GM11168 (cell line): ENCODE measurements around the gene SV2C.
"Not testable (repeated sequence)": the region's sequence is repeated elsewhere in the genome, so short reads cannot be mapped to it uniquely, and the experiment has no call there.

ENCODE experiments used
- in situ Hi-C: fragments of 300-500 bp; cut with MboI; formaldehyde crosslinking; loops from one replicate; pipeline ENCODE4 v1.12.0; 2022; ENCODE audit warnings: low sequenced_read_pairs; ENCODE audit not compliant: unreplicated experiment

Gene SV2C

DNA sequence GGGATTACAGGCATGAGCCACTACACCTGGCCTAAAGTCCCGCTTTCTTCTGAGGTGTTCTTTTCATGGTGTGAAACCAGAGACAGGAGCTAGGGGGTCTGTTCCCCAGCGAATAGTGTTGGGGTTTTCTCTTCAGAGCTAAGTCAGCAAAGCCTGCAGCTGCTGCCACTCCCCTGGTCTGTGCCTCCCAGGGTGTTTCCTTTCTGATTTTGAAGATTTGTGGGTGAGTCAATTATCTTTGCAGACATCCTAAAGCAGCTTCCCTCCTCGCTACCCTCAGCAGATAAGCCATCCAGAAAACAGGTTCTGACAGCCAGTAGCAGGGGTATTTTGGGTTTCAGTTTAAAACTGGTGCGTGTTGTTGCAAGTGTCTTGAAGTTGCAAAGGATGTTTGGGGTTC lies 247.9 kb downstream of the SV2C start:
- in situ Hi-C loops = no loop called here

DNA sequence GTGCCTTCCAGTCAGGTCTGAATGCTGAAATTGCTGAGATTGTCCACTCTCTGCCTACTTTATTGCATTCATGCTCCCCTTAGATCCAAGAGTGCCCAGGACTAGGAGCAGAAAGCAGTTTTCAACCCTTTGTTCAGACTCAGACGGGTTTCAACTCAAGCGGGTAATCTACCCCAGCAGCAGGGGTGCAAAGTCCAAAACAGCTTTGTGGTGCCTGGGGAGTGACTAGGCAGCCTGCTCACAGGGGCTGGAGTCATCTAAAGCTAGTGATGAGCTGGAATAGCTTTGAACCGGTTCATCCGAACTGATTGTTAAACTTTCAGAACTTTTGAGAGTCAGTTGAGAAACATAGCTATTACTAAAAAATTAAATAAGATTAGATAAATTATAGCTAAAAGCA lies 248.9 kb downstream of the SV2C start:
- in situ Hi-C loops = no loop called here

DNA sequence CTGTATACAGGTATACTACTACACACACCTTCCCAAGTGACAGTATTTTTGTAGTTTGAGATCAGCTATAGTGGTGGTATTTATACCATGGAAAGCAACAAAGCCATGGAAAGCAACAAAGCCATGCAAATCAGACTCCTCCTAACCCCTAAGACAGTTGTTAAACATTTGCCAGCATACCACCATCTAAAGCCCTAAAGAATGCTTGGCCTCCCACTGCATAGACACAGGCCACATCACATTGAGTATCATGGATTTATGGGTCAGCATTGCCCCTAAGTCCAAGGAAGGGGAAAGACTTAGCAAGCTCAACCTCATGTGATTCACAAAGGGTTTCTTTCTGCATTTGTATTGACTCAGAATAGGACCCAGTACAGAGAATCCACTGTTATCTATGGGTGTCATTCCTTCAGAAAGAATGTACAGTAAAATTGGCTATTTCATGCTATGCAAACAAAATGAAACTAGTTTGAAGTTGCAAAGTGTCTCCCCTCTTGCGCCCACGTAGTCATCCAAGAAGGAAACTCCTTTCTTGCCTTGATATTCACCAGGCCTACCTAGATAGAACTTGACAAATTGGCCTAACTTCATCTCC lies 249.5 kb downstream of the SV2C start:
- in situ Hi-C loops = no loop called here

DNA sequence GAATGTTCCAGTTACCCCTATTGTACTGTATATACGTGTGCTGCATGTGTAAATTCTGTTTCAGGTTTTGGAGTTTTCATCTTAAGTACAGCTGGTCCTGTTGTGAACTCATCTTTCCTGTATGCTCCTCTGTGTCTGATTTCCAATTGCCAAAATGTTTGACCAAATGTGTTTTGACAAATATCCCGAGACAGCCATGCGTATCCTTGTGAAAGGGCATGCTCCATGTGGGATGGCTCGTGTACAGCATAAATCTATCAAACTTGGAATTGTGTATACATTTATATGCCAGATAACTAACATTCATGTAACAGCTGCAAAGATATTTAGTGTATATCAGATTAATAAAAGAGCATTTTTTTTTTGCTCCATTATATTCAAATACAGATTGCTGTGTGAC lies 250.4 kb downstream of the SV2C start:
- in situ Hi-C loops = no loop called here

DNA sequence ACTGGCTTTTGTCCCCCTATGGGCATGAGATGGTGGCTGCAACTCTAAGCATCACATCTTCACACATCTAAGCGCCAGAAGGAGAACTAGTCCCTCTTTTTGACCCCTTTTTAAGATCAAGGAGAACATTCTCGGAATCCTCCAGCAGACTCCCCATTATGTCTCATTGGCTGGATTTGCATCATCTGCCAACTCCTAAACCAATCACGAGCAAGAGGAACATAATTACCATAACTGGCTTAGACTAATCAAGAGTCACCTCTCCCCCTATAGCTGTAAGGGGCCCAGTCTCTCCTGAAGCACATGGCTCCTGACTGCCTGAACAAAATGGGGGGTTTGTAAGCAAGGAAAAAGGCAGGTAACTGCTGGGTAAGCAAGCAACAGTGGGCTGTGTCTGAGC lies 251.4 kb downstream of the SV2C start:
- in situ Hi-C loops = no loop called here

DNA sequence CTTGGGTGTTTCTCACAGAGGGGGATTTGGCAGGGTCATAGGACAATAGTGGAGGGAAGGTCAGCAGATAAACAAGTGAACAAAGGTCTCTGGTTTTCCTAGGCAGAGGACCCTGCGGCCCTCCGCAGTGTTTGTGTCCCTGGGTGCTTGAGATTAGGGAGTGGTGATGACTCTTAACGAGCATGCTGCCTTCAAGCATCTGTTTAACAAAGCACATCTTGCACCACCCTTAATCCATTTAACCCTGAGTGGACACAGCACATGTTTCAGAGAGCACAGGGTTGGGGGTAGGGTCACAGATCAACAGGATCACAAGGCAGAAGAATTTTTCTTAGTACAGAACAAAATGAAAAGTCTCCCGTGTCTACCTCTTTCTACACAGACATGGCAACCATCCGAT lies 252.3 kb downstream of the SV2C start:
- in situ Hi-C loops = not testable (repeated sequence)

DNA sequence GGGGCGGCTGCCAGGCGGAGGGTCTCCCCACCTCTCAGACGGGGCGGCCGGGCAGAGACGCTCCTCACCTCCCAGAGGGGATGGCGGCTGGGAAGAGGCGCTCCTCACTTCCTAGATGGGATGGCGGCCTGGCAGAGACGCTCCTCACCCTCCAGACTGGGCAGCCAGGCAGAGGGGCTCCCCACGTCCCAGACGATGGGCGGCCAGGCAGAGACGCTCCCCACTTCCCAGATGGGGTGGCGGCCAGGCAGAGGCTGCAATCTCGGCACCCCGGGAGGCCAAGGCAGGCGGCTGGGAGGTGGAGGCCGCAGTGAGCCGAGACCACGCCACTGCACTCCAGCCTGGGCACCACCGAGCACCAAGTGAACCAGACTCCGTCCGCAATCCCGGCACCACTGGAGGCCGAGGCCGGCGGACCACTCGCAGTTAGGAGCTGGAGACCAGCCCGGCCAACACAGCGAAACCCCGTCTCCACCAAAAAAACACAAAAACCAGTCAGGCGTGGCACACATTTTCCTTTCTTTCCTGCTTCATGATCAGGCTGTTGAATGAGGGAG lies 253.1 kb downstream of the SV2C start:
- in situ Hi-C loops = not testable (repeated sequence)

DNA sequence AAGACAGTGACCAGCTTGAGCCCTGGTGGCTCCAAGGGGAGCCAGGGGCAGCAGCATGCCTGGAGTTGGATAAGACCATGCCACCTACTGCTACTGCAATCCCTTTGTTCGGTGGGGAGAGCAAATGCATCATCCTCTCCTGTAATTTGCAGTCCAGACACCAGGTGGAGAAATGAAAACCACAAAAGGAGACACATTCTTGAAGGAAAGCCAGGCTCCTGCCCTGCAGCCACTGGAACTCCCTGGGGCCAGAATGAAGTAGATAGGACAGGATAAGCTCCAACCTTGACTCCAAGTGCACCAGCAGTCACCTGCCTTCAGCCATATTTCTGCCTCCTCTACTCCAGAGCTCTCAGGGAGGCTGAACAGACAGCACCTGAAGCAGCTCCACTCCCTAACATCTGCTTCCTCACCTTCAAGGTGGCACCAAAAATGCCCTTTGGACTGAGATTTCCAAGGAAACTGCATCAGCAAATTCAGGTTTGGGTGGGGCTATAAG lies 254.8 kb downstream of the SV2C start:
- in situ Hi-C loops = no loop called here

DNA sequence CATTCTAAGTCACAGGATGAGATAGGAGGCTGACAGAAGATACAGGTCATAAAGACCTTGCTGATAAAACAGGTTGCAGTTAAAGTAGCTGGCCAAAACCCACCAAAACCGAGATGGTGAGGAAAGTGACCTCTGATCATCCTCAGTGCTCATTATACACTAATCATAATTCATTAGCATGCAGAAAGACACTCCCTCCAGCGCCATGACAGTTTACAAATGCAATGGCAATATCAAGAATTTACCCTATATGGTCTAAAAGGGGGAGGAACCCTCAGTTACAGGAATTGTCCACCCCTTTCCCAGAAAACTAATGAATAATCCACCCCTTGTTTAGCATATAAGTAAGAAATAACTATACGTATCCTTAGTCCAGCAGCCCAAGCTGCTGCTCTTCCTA lies 256.7 kb downstream of the SV2C start:
- in situ Hi-C loops = no loop called here

DNA sequence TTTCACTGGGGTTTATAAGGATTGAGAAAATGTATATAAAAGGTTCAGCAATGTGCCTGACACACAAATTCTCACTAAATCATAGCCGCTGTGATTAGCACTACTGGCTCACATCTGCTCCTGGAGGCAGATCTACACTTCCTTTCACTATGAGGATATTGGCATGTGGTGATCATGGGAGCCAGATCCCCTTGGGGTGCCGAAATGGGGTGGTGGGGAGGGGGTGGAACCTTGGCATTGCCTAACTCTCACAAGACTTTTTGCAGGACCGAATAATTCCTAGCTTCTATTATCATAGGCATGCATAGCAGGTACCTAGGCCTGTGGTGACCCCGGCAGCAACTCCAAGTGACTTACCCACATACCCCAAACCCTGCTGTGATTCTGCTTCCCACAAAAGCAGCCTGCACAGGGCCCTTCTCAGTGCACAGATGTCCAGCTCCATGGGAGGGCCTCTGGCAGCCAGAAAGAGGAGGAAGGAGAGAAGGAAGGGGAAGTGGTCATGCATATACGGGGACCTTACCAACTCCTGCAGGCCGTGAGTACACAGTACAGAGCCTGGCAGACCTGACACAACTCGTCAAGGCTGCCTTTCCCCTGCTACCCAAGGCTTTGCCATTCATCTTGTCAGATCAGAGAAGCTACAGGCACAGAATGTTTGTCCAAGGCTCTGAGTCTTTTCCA lies 258.6 kb downstream of the SV2C start:
- in situ Hi-C loops = no loop called here

DNA sequence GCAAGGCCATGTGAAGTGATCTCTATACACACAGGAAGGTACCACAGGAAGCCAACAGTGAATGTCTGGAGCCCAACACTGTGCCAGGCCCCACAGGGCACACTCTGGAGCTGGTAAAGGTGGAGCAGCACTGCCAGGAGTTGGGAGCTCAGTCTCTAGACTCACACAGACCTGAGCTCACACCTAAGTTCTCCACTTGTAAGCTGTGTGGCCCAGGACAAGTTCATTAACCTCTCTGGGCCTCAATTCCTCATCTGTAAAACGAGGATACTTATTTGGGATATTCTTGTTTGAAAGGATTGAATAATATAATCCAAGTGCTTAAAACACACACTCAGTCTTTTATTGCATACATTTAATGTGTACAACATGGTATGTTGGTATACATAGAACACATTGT lies 259.3 kb downstream of the SV2C start:
- in situ Hi-C loops = no loop called here

DNA sequence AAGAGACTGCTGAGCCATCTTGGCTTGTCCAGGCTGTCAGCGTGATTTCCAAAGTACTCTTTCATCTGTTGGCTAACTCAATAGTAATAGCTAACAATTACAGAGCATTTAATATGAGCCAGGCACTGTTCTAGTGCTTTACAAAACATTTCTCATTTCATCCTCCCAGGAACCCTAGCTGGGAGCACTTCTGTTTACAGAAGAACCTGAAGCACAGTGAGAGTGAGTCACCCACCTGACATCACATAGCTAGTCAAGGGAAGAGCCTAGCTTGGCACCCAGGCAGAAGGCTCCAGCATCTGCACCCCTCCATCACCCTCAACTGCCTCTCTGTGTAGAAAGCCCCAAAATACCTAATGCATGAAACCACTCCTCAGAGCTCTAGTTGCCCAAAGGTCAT lies 262.4 kb downstream of the SV2C start:
- in situ Hi-C loops = no loop called here

DNA sequence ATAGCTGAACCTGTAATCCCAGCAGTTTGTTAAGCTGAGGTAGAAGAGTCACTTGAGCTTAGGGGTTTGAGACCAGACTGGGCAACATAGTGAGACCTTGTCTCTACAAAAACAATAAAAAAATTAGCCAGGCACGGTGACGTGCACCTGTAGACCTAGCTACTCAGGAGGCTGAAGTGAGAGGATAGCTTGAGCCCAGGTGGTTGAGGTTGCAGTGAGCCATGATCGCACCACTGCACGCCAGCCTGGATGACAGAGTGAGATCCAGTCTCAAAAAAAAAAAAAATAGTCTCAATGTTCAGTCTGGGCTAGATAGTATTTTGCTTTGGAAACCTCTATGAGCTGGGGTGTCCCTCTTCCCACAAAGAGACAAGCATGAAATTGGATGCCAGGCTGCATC lies 268.0 kb downstream of the SV2C start:
- in situ Hi-C loops = no loop called here

DNA sequence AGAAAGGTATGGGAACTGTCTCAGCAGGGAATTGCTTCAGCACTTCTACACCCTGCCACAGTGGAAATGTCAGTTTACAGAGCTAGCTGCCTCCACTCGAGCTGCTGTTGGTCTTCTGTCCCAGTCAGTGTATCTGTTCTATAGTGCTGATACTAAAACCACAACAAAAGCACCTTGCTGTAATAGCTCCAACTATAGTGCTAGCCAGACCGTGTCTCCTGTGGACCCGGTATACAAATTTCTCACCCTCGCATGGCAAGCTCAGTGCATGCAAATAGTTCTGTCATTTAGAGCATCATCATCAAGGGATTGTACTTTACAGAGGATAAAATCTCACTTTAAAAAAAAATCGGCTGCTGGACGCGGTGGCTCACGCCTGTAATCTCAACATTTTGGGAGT lies 268.4 kb downstream of the SV2C start:
- in situ Hi-C loops = no loop called here

DNA sequence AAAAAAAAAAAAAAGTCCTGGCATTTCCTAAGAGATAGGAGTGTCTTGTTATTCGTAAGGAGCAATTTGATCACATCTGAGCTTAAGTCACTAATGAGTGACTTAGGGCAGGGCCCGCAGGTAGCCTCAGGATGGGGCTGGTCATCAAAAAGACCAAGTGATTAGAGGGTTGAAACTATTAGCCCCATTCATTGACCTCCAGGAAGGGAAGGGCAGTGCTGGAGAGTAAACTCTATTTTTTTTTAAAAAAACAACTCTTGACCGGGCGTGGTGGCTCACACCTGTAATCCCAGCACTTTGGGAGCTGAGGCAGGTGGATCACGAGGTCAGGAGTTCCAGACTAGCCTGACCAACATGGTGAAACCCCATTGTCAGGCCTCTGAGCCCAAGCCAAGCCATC lies 273.7 kb downstream of the SV2C start:
- in situ Hi-C loops = no loop called here

DNA sequence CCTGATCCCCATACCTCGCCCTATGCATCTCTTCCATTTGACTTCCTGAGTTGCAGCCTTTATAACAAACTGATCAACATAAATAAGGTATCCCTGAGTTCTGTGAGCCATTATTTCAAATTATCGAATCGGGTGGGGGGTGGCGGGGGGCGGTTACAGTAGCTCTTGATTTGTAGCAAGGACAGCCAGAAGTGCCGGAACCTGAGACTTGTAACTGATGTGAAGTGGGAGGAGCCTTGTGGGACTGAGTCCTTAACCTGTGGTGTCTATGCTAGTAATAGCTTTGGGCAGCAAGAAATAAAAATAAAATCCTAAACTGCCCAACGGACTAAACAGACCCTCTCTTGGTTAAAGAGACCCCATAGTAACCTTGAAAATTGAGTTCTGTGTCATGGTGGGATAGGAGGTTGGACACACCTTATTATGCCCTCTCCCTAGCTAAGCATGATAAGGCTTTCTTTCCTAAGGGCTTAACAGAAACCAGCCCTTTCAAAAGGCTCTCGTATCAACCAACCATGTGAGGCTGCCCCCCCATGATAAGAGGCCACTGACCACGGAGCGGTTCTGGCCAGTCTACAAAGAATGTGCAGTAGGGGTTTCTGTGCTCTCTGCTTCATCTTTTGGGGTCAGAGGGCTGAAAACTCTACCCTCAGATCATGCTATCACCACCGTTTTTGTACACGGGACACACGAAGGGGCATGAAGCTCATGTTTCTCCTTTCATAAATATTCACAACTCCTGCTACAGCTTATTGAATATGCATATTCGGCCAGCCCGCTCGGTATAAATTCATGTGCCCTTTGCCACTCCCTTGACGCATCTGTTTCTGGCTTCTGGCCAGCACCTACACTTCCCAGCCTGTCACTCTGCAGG lies 280.4 kb downstream of the SV2C start:
- in situ Hi-C loops = no loop called here

DNA sequence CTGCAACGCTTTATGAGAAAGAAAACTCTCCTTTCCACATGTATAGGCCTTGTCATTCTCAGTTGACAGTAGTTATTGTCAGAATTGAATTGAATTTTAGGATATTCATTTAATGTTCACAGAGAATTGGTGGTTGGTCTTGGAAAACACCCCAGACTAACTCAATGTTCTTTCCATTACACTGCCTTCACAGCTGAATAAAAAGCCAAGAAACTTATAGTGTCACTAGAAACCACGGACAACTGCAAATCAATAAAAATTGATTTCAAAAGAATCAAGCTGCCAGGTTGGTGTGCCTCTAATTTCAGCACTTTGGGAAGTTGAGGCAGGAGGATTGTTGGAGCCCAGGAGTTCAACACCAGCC lies 281.0 kb downstream of the SV2C start:
- in situ Hi-C loops = no loop called here

DNA sequence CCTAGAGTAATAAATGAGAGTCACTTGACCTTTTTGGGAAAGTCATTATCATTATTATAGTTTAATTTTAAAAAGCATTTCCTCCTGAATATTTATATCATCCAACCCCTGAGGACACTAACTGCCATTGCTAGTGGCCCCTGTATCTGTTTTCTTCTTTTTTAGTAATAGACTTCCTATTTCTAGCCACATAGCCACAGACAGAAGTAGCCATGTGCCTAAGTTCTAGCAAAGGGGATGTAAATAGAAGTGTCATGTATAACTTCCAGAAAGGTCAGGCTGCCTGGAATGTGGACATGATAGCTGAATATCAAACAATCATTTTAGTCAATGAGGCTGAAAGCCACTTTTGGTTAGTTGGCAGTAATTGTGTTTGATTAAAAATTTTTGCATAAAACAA lies 282.4 kb downstream of the SV2C start:
- in situ Hi-C loops = no loop called here

DNA sequence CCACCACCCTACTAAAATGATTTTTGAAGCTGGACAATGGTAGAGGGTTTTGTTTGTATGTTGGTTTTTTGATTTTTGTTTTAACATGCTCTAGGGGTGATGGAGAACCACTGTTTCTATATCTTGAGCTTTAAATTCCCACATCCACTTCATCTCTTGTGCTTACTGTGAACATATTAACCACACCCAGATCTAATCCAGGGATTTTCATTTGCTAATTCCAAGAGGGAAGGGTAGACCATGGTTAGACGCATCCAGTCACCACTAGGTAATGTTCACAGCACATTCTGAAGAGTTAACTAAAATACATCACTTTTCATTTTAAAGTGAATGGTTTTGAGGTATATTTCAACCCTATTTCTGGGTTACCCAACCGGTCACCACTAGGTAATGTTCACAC lies 283.4 kb downstream of the SV2C start:
- in situ Hi-C loops = no loop called here

DNA sequence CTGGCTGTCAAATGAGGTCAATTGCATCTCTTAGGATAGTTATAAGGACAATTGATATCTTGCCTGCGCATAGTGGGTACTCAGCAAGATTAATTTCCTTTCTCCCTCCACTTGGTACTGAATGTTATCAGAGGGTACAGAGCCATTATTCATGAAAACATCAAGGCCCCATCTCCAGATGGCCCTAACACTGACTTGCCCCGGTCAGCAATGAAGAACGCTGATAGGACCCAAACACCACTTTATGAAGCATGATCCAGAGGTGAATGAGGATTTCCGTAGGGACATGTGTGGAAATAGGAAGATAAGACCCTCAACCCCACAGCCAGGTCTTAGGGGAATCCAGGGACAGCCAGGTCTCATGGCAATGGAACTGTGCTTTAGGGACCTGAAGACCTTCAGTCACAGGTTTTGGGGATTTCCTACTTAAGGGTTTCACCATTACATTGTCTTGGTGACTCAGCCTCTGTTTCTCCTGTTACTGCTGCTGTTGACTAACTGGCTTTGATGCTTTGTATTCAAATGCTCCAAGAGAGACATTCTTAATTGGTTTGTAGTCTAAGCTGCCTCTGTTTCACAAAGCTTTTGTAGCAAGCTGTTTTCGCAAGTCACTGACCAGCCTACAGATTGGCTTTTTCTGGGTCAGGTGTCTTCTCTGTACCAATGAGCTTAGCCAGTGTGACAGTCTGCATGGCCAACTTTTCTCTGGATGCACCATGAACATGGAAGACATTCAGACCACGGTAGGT lies 284.6 kb downstream of the SV2C start:
- in situ Hi-C loops = no loop called here
